RWPE2 (cell line): Measurements from ENCODE around the gene OLIG1.

Source experiments
- ATAC-seq: fragments of 200-7000 bp; cut with Tn5 transposase; 3 replicates; pipeline ENCODE4 v1.9.1; 2021; ENCODE audit warnings: low read depth
- DNase-seq: peaks from one replicate; pipeline ENCODE4 v3.0.0-alpha.2; 2020; ENCODE audit warnings: low spot score
- H3K27ac ChIP-seq: fragments of 450-650 bp; 2 replicates; pipeline ENCODE4 v1.5.1; 2017; ENCODE audit warnings: mild to moderate bottlenecking; ENCODE audit not compliant: poor library complexity, severe bottlenecking
- H3K27me3 ChIP-seq: fragments of 250-450 bp; sonication (Bioruptor Pico); 2 replicates; pipeline ENCODE4 v1.5.1; 2021; ENCODE audit warnings: mild to moderate bottlenecking, moderate library complexity; ENCODE audit not compliant: insufficient read depth, poor library complexity, severe bottlenecking
- H3K36me3 ChIP-seq: fragments of 250-450 bp; sonication (Bioruptor Pico); 2 replicates; pipeline ENCODE4 v1.5.1; 2020; ENCODE audit warnings: low read depth, mild to moderate bottlenecking, moderate library complexity
- H3K4me1 ChIP-seq: fragments of 250-450 bp; sonication (Bioruptor Pico); 2 replicates; pipeline ENCODE4 v1.5.1; 2021; ENCODE audit warnings: mild to moderate bottlenecking, moderate library complexity; ENCODE audit not compliant: insufficient read depth, poor library complexity, severe bottlenecking
- H3K4me3 ChIP-seq: fragments of 250-450 bp; sonication (Bioruptor Pico); 2 replicates; pipeline ENCODE4 v1.5.1; 2021; ENCODE audit warnings: mild to moderate bottlenecking, moderate library complexity; ENCODE audit not compliant: severe bottlenecking
- H3K9me3 ChIP-seq: fragments of 250-450 bp; sonication (Bioruptor Pico); 2 replicates; pipeline ENCODE4 v1.5.1; 2021; ENCODE audit warnings: mild to moderate bottlenecking, moderate library complexity; ENCODE audit not compliant: severe bottlenecking
- CTCF ChIP-seq: fragments of 450-650 bp; IDR thresholded peaks from one replicate; pipeline ENCODE4 v1.5.1; 2017; ENCODE audit warnings: mild to moderate bottlenecking, moderate library complexity; ENCODE audit not compliant: poor library complexity, severe bottlenecking

The OLIG1 gene

GRCh38 chr21:33116676-33117075 lies 46.7 kb downstream of the OLIG1 start:
- H3K4me3 ChIP-seq = no peak overlapping the region
- ATAC-seq (no peak), DNase-seq (no peak)
- peaks cover 92% of the 10 kb centered on the region for H3K27me3 ChIP-seq
- no peaks in the 10 kb centered on the region for H3K36me3 ChIP-seq
- H3K4me1 ChIP-seq = no peaks in the 10 kb centered on the region
- no peak for TF ChIP-seq CTCF
- no peaks in the 10 kb centered on the region for H3K9me3 ChIP-seq
- no peak overlapping the region for H3K27ac ChIP-seq

DNA sequence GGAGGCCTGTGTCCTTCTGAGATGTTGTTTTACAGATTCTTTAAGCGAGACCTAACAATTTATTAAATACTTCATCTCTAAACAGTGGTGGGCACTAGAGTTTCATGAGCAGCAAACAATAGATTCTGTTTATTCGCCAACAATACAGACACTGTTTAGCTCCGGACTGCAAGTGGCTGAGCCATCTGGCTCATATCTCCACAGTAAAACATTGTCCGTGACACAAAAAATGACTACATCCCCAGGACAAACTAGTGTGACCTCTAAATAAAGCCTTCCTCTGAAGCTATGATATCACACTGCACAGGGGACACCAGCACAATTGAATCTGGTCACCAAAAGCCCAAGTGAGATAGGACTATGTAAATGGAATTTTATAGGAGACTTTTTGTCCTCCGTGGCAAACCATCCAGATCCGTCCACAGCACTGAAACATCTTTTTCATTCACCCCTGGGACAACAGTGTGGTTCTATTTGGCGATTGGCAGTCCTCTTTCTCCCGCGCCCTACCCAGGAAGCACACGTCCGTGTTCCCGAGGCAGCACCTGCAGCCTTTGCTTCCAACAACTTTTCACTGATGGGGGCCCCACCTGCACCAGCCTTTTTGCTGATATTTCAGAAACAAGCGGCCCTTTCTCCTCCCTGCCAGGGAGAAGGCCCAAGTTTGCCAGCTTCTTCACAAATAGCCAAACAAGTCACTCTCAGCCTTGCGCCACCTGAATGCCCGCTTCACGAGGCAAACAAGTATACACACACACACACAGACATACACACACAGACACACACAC lies 47.4 kb downstream of the OLIG1 start:
- H3K9me3 ChIP-seq = no peaks in the 10 kb centered on the region
- H3K27ac ChIP-seq = no peak overlapping the region
- H3K4me1 ChIP-seq = no peaks in the 10 kb centered on the region
- H3K27me3 ChIP-seq = peaks cover 90% of the 10 kb centered on the region
- ATAC-seq (no peak), DNase-seq (no peak)
- TF ChIP-seq CTCF = no peak
- H3K36me3 ChIP-seq = no peaks in the 10 kb centered on the region
- no peak overlapping the region for H3K4me3 ChIP-seq
